Measurements from ENCODE around the gene PARG. TPM values are rescaled to one million over a fixed set of nuclear protein-coding genes. Genes with fewer than 3 reads are reported as not detected.

PARG gene
- polyA plus RNA-seq, 1 of the 3 experiments (the other 2 are of a cell fraction), result 12.1 TPM

- no peak for TF ChIP-seq USF1 (IDR thresholded peaks at IDR 0.05; ENCODE audit: borderline replicate concordance, low read depth)
These were observed 104.8 kb downstream of the PARG start (continued) for GRCh38 chr10:49837051-49837478.

- Histone ChIP-seq H3K9ac (no peak overlapping the region), H2AFZ (ENCODE audit: low read depth) (no peak overlapping the region), H3K9me2 (no peaks in the 10 kb centered on the region), H3K36me3 (replicated peaks in 1 of 2; ENCODE audit: control insufficient read depth in 1 of 2, insufficient read depth in 2 of 2, low read length in 1 of 2) (peaks cover 18 to 42% of the 10 kb centered on the region in 2 experiments), H3K27me3 (ENCODE audit: insufficient read depth) (no peaks in the 10 kb centered on the region), H4K20me1 (ENCODE audit: insufficient read depth) (no peaks in the 10 kb centered on the region), H3F3A (replicated peaks; ENCODE audit: insufficient read depth) (peaks cover 16% of the 10 kb centered on the region), H3K27ac (ENCODE audit: low read depth in 2 of 2, low read length in 1 of 2) (no peak overlapping the region), H3K9me3 (no peaks in the 10 kb centered on the region), H3K4me3 (ENCODE audit: low read depth in 2 of 2, low read length in 1 of 2) (no peak overlapping the region), H3K4me1 (ENCODE audit: control insufficient read depth in 1 of 2, insufficient read depth in 2 of 2, low read depth in 1 of 2, low read length in 1 of 2) (peaks cover 0 to 32% of the 10 kb centered on the region in 2 experiments), H3K79me2 (ENCODE audit: insufficient read depth) (no peaks in the 10 kb centered on the region), H3K4me2 (no peak overlapping the region)
- TF ChIP-seq NRF1 (IDR thresholded peaks at IDR 0.05; ENCODE audit: low read depth, low read length), result no peak
- no peak for TF ChIP-seq MAX (IDR thresholded peaks at IDR 0.05; ENCODE audit: low read depth)
- no peak for TF ChIP-seq ZBTB33 (IDR thresholded peaks at IDR 0.05; ENCODE audit: borderline replicate concordance, low read depth)
- no peak for TF ChIP-seq NFIC (IDR thresholded peaks at IDR 0.05; ENCODE audit: borderline replicate concordance)
- TF ChIP-seq FOXJ3 (CRISPR knock-in tag; IDR thresholded peaks at IDR 0.05), result no peak
- no peak for TF ChIP-seq GABPA (IDR thresholded peaks at IDR 0.05; ENCODE audit: low read depth)
- TF ChIP-seq YY1 (IDR thresholded peaks at IDR 0.05; ENCODE audit: low read depth), result no peak
- TF ChIP-seq RFX5 (IDR thresholded peaks at IDR 0.05; ENCODE audit: low read length), result no peak
- no peak for TF ChIP-seq ELF1 (IDR thresholded peaks at IDR 0.05)
- TF ChIP-seq IRF3 (IDR thresholded peaks at IDR 0.05; ENCODE audit: low read depth, low read length), result no peak
- TF ChIP-seq RXRA (IDR thresholded peaks at IDR 0.05; ENCODE audit: borderline replicate concordance, low read depth), result no peak
- no peak for TF ChIP-seq EP300 (IDR thresholded peaks at IDR 0.05; ENCODE audit: borderline replicate concordance in 1 of 2, low read depth in 1 of 2, low read length in 1 of 2)
- no peak for TF ChIP-seq GATA2 (CRISPR knock-in tag; IDR thresholded peaks at IDR 0.05)
- TF ChIP-seq CHD2 (IDR thresholded peaks at IDR 0.05; ENCODE audit: low read length, partially characterized antibody), result no peak
- no peak for TF ChIP-seq POLR2AphosphoS5 (IDR thresholded peaks at IDR 0.05; ENCODE audit: low read depth, low read length)
- TF ChIP-seq MEF2A (IDR thresholded peaks at IDR 0.05; ENCODE audit: borderline replicate concordance, low read depth), result no peak
- TF ChIP-seq TEAD4 (IDR thresholded peaks at IDR 0.05; ENCODE audit: borderline replicate concordance, insufficient read depth), result no peak
- TF ChIP-seq MXI1 (IDR thresholded peaks at IDR 0.05; ENCODE audit: low read depth, low read length), result no peak
- TF ChIP-seq USF1 (IDR thresholded peaks at IDR 0.05; ENCODE audit: borderline replicate concordance, low read depth), result no peak
- 95% methylated on average over 3 of the region's 3 CpGs for WGBS (ENCODE audit: low lambda C conversion rate)
- no peak for DNase-seq
- ChIA-PET CTCF (no interaction called here), POLR2A (no interaction called here)
These were observed 106.9 kb downstream of the PARG start for GRCh38 chr10:49834976-49835375.

Data from SK-N-SH (cell line).